22Rv1 (cell line): Measurements from ENCODE around the gene ZC3H12A.

Experiments
- H3K27ac ChIP-seq: fragments of 450-650 bp; 2 replicates; pipeline ENCODE4 v1.5.1; 2017
- CTCF ChIP-seq: fragments of 450-650 bp; IDR thresholded peaks from 2 replicates; pipeline ENCODE4 v1.5.1; 2017; ENCODE audit warnings: mild to moderate bottlenecking
- ZFX ChIP-seq: fragments of 450-650 bp; IDR thresholded peaks from 2 replicates; pipeline ENCODE4 v1.6.1; 2017; ENCODE audit warnings: antibody characterized with exemption, borderline replicate concordance

The ZC3H12A gene

GRCh38 chr1:37483785-37484184 lies 9.4 kb downstream of the ZC3H12A start:
- H3K27ac ChIP-seq, result no peak overlapping the region
- TF ChIP-seq ZFX, result no peak
- no peak for TF ChIP-seq CTCF

- H3K27ac ChIP-seq, result peak overlapping the region; percentile 30; the same call in 1 of the 2 replicates
- TF ChIP-seq ZFX (no peak), CTCF (no peak)
These were observed 10.1 kb downstream of the ZC3H12A start for GRCh38 chr1:37484325-37485051.

GRCh38 chr1:37485902-37486679 lies 11.7 kb downstream of the ZC3H12A start:
- no peak overlapping the region for H3K27ac ChIP-seq
- no peak for TF ChIP-seq ZFX

- H3K27ac ChIP-seq, result no peak overlapping the region
- TF ChIP-seq CTCF, result peak; percentile 98
- no peak for TF ChIP-seq ZFX
These were observed 12.6 kb downstream of the ZC3H12A start for GRCh38 chr1:37486680-37487618.

GRCh38 chr1:37487619-37487984 lies 13.2 kb downstream of the ZC3H12A start:
- H3K27ac ChIP-seq, result no peak overlapping the region
- peak; percentile 68 for TF ChIP-seq CTCF
- TF ChIP-seq ZFX, result no peak

- TF ChIP-seq ZFX (no peak), CTCF (no peak)
- no peak overlapping the region for H3K27ac ChIP-seq
These were observed 19.1 kb downstream of the ZC3H12A start for GRCh38 chr1:37493336-37494098.

- H3K27ac ChIP-seq, result peak overlapping the region; percentile 35
- TF ChIP-seq CTCF (no peak), ZFX (no peak)
These were observed 21.5 kb downstream of the ZC3H12A start for GRCh38 chr1:37495875-37496274.
